Measurements from ENCODE around the gene AGMO.

Gene AGMO

GRCh38 chr7:15248514-15248913 is 313.3 kb downstream of the AGMO start:
- no peaks in the 10 kb centered on the region for H3K27me3 Mint-ChIP-seq (ENCODE audit: low read depth)
- H3K36me3 Mint-ChIP-seq (ENCODE audit: low read depth): no peaks in the 10 kb centered on the region
- H3K27ac Mint-ChIP-seq: no peak overlapping the region
- H3K4me1 Mint-ChIP-seq (ENCODE audit: low read depth): no peaks in the 10 kb centered on the region
- H3K4me3 Mint-ChIP-seq: no peak overlapping the region
- no peak for DNase-seq (ENCODE audit: low spot score)
- peaks cover 27% of the 10 kb centered on the region for H3K9me3 Mint-ChIP-seq

GRCh38 chr7:15245831-15246230 is 316.0 kb downstream of the AGMO start:
- Mint-ChIP-seq H3K4me3 (no peak overlapping the region), H3K27me3 (ENCODE audit: low read depth) (no peaks in the 10 kb centered on the region), H3K9me3 (peaks cover 13% of the 10 kb centered on the region), H3K27ac (no peak overlapping the region), H3K4me1 (ENCODE audit: low read depth) (no peaks in the 10 kb centered on the region), H3K36me3 (ENCODE audit: low read depth) (no peaks in the 10 kb centered on the region)
- no peak for DNase-seq (ENCODE audit: low spot score)

GRCh38 chr7:15239801-15240200 is 322.0 kb downstream of the AGMO start:
- Mint-ChIP-seq H3K4me3 (no peak overlapping the region), H3K4me1 (ENCODE audit: low read depth) (no peaks in the 10 kb centered on the region), H3K9me3 (peaks cover 14% of the 10 kb centered on the region), H3K36me3 (ENCODE audit: low read depth) (no peaks in the 10 kb centered on the region), H3K27me3 (ENCODE audit: low read depth) (no peaks in the 10 kb centered on the region), H3K27ac (no peak overlapping the region)
- no peak for DNase-seq (ENCODE audit: low spot score)

- H3K4me3 Mint-ChIP-seq: no peak overlapping the region
- no peaks in the 10 kb centered on the region for H3K4me1 Mint-ChIP-seq (ENCODE audit: low read depth)
- no peak for DNase-seq (ENCODE audit: low spot score)
- H3K27me3 Mint-ChIP-seq (ENCODE audit: low read depth): no peaks in the 10 kb centered on the region
- H3K9me3 Mint-ChIP-seq: peaks cover 35% of the 10 kb centered on the region
- H3K36me3 Mint-ChIP-seq (ENCODE audit: low read depth): no peaks in the 10 kb centered on the region
- no peak overlapping the region for H3K27ac Mint-ChIP-seq
Measured at GRCh38 chr7:15236952-15237351, 324.9 kb downstream of the AGMO start.

- H3K4me3 Mint-ChIP-seq: no peak overlapping the region
- H3K36me3 Mint-ChIP-seq (ENCODE audit: low read depth): no peaks in the 10 kb centered on the region
- H3K27me3 Mint-ChIP-seq (ENCODE audit: low read depth): no peaks in the 10 kb centered on the region
- H3K27ac Mint-ChIP-seq: no peak overlapping the region
- H3K9me3 Mint-ChIP-seq: peaks cover 48% of the 10 kb centered on the region
- no peaks in the 10 kb centered on the region for H3K4me1 Mint-ChIP-seq (ENCODE audit: low read depth)
- no peak for DNase-seq (ENCODE audit: low spot score)
Measured at GRCh38 chr7:15234431-15234830, 327.4 kb downstream of the AGMO start.

- Mint-ChIP-seq H3K4me1 (ENCODE audit: low read depth) (no peaks in the 10 kb centered on the region), H3K4me3 (no peak overlapping the region), H3K36me3 (ENCODE audit: low read depth) (no peaks in the 10 kb centered on the region), H3K27ac (no peak overlapping the region), H3K27me3 (ENCODE audit: low read depth) (no peaks in the 10 kb centered on the region), H3K9me3 (peaks cover 47% of the 10 kb centered on the region)
- DNase-seq (ENCODE audit: low spot score): no peak
Measured at GRCh38 chr7:15228831-15229230, 333.0 kb downstream of the AGMO start.

- H3K4me1 Mint-ChIP-seq (ENCODE audit: low read depth): no peaks in the 10 kb centered on the region
- H3K9me3 Mint-ChIP-seq: peaks cover 26% of the 10 kb centered on the region
- no peaks in the 10 kb centered on the region for H3K27me3 Mint-ChIP-seq (ENCODE audit: low read depth)
- no peaks in the 10 kb centered on the region for H3K36me3 Mint-ChIP-seq (ENCODE audit: low read depth)
- no peak overlapping the region for H3K27ac Mint-ChIP-seq
- no peak overlapping the region for H3K4me3 Mint-ChIP-seq
- DNase-seq (ENCODE audit: low spot score): no peak
Measured at GRCh38 chr7:15225981-15226380, 335.8 kb downstream of the AGMO start.

GRCh38 chr7:15219758-15220157 is 342.1 kb downstream of the AGMO start:
- Mint-ChIP-seq H3K4me1 (ENCODE audit: low read depth) (no peaks in the 10 kb centered on the region), H3K4me3 (no peak overlapping the region), H3K27ac (no peak overlapping the region), H3K9me3 (no peaks in the 10 kb centered on the region), H3K27me3 (ENCODE audit: low read depth) (no peaks in the 10 kb centered on the region), H3K36me3 (ENCODE audit: low read depth) (no peaks in the 10 kb centered on the region)
- DNase-seq (ENCODE audit: low spot score): no peak

GRCh38 chr7:15218261-15218660 is 343.6 kb downstream of the AGMO start:
- H3K9me3 Mint-ChIP-seq: no peaks in the 10 kb centered on the region
- DNase-seq (ENCODE audit: low spot score): no peak
- no peak overlapping the region for H3K27ac Mint-ChIP-seq
- H3K27me3 Mint-ChIP-seq (ENCODE audit: low read depth): no peaks in the 10 kb centered on the region
- no peaks in the 10 kb centered on the region for H3K36me3 Mint-ChIP-seq (ENCODE audit: low read depth)
- H3K4me3 Mint-ChIP-seq: no peak overlapping the region
- H3K4me1 Mint-ChIP-seq (ENCODE audit: low read depth): no peaks in the 10 kb centered on the region

GRCh38 chr7:15215616-15216015 is 346.2 kb downstream of the AGMO start:
- no peak overlapping the region for H3K27ac Mint-ChIP-seq
- H3K36me3 Mint-ChIP-seq (ENCODE audit: low read depth): no peaks in the 10 kb centered on the region
- H3K9me3 Mint-ChIP-seq: no peaks in the 10 kb centered on the region
- no peak overlapping the region for H3K4me3 Mint-ChIP-seq
- H3K27me3 Mint-ChIP-seq (ENCODE audit: low read depth): no peaks in the 10 kb centered on the region
- DNase-seq (ENCODE audit: low spot score): no peak
- H3K4me1 Mint-ChIP-seq (ENCODE audit: low read depth): no peaks in the 10 kb centered on the region

GRCh38 chr7:15214976-15215375 is 346.8 kb downstream of the AGMO start:
- no peak for DNase-seq (ENCODE audit: low spot score)
- no peaks in the 10 kb centered on the region for H3K4me1 Mint-ChIP-seq (ENCODE audit: low read depth)
- no peak overlapping the region for H3K4me3 Mint-ChIP-seq
- H3K27me3 Mint-ChIP-seq (ENCODE audit: low read depth): no peaks in the 10 kb centered on the region
- no peak overlapping the region for H3K27ac Mint-ChIP-seq
- no peaks in the 10 kb centered on the region for H3K9me3 Mint-ChIP-seq
- no peaks in the 10 kb centered on the region for H3K36me3 Mint-ChIP-seq (ENCODE audit: low read depth)

- Mint-ChIP-seq H3K36me3 (ENCODE audit: low read depth) (no peaks in the 10 kb centered on the region), H3K4me1 (ENCODE audit: low read depth) (no peaks in the 10 kb centered on the region), H3K27me3 (ENCODE audit: low read depth) (no peaks in the 10 kb centered on the region), H3K9me3 (no peaks in the 10 kb centered on the region), H3K27ac (no peak overlapping the region), H3K4me3 (no peak overlapping the region)
- DNase-seq (ENCODE audit: low spot score): no peak
Measured at GRCh38 chr7:15213093-15213492, 348.7 kb downstream of the AGMO start.

GRCh38 chr7:15209429-15209828 is 352.4 kb downstream of the AGMO start:
- Mint-ChIP-seq H3K27ac (no peak overlapping the region), H3K9me3 (no peaks in the 10 kb centered on the region), H3K4me1 (ENCODE audit: low read depth) (no peaks in the 10 kb centered on the region), H3K36me3 (ENCODE audit: low read depth) (no peaks in the 10 kb centered on the region), H3K27me3 (ENCODE audit: low read depth) (no peaks in the 10 kb centered on the region), H3K4me3 (no peak overlapping the region)
- DNase-seq (ENCODE audit: low spot score): no peak

- no peak overlapping the region for H3K4me3 Mint-ChIP-seq
- no peak for DNase-seq (ENCODE audit: low spot score)
- H3K36me3 Mint-ChIP-seq (ENCODE audit: low read depth): no peaks in the 10 kb centered on the region
- H3K27me3 Mint-ChIP-seq (ENCODE audit: low read depth): no peaks in the 10 kb centered on the region
- no peak overlapping the region for H3K27ac Mint-ChIP-seq
- H3K4me1 Mint-ChIP-seq (ENCODE audit: low read depth): no peaks in the 10 kb centered on the region
- H3K9me3 Mint-ChIP-seq: peaks cover 3% of the 10 kb centered on the region
Measured at GRCh38 chr7:15204421-15204820, 357.4 kb downstream of the AGMO start.

- peaks cover 9% of the 10 kb centered on the region for H3K9me3 Mint-ChIP-seq
Measured at GRCh38 chr7:15199482-15199881, 362.3 kb downstream of the AGMO start.

More at GRCh38 chr7:15199482-15199881, 362.3 kb downstream of the AGMO start:
- Mint-ChIP-seq H3K27ac (no peak overlapping the region), H3K4me3 (no peak overlapping the region), H3K36me3 (ENCODE audit: low read depth) (no peaks in the 10 kb centered on the region), H3K27me3 (ENCODE audit: low read depth) (no peaks in the 10 kb centered on the region), H3K4me1 (ENCODE audit: low read depth) (no peaks in the 10 kb centered on the region)
- DNase-seq (ENCODE audit: low spot score): no peak

All from T-helper 2 cell treated with Interferon-gamma antibody and Interleukin-4, amounts not matched to agents 5 μg/mL and 100 μg/mL, for 36 hours (primary cell).